ENCODE data around the gene PRM1.

The PRM1 gene

DNA sequence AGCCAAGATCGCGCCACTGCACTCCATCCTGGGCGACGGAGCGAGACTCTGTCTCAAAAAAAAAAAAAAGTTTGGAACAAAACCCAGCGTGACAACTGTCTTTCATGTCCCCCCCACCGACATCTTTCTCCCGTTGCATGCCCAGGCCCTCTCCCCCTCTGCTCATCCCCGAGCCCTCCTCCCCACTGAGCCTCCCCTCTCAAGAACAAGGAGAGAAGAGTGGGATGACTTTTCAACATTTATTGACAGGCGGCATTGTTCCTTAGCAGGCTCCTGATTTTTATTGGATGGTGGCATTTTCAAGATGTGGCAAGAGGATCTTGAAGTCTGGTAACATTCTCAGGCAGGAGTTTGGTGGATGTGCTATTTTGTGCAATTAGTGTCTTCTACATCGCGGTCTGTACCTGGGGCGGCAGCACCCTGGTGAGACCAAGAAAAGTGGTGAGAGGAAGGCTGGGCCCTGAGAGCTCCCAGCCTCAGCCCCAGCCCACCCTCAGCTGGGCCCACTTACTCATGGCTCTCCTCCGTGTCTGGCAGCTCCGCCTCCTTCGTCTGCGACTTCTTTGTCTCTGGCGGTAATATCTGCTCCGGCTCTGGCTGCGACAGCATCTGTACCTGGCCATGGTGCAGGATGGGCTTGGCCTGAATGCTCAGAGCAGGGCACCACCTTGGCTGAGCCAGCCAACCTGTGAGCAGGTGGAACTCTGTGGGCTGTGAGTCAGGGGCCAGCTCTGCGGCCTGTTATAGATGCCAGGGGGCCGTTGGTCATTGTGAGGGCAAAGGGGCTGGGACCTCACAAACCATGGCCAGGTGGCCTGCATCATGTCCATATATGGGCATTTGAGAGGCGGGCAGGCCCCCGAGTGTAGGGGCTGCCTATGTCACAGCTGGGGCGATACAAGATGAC lies at the start of gene PRM1:
TSS of gene PRM1 (minus strand) at position 715 of the 907 bp plus-strand sequence. CDS start at position 623, 92 bp downstream.
- no peak for DNase-seq (ENCODE audit: low read depth)

DNA sequence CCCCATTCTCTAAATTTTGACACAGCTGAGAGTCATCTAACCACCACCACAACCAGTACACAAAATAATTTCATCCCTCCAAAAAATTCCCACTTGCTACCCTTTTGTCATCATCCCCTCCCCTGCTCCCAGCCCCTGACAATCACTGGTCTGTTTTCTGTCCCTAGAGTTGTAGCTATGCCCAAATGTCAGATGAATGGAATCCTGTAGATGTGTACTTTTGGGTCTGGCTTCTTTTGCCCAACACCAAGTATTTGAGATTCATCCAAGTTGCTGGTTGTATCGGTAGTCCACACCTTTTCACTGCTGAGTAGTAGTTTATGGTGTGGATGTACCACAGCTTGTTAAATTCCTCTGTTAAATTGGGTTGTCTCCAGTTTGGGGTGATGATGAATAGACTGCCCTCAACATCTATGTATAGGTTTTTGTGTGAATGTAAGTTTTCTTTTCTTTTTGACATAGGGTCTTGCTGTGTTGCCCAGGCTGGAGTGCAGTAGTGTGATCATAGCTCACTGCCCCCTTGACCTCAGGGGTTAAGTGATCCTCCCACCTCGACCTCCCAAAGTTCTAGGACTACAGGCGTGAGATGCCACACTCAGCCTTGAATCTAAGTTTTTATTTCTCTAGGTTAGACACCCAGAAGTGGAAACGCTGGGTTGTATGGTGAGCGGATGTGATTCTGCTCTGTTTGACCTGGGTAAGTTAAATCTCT lies 49.6 kb upstream of the PRM1 start:
- DNase-seq (ENCODE audit: low read depth) = no peak

DNA sequence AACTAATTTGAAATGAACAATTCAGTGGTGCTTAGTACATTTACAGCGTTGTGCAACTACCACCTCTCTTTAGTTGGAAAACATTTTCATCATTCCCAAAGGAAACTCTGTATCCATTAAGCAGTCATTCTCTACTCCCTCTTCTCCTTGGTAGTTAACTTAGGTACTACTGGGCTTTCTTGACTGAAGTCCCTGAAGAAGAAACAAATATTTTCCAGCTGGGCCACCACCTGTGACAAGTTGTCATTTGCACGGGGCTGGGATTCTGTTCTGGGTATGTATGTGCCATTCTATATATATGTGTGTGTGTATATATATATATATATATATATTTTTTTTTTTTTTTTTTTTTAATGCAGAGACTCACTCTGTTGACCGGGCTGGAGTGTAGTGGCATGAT lies 48.8 kb upstream of the PRM1 start:
- DNase-seq (ENCODE audit: low read depth) = no peak

GRCh38 chr16:11329071-11329491 lies 48.0 kb upstream of the PRM1 start:
- no peak for DNase-seq (ENCODE audit: low read depth)

DNA sequence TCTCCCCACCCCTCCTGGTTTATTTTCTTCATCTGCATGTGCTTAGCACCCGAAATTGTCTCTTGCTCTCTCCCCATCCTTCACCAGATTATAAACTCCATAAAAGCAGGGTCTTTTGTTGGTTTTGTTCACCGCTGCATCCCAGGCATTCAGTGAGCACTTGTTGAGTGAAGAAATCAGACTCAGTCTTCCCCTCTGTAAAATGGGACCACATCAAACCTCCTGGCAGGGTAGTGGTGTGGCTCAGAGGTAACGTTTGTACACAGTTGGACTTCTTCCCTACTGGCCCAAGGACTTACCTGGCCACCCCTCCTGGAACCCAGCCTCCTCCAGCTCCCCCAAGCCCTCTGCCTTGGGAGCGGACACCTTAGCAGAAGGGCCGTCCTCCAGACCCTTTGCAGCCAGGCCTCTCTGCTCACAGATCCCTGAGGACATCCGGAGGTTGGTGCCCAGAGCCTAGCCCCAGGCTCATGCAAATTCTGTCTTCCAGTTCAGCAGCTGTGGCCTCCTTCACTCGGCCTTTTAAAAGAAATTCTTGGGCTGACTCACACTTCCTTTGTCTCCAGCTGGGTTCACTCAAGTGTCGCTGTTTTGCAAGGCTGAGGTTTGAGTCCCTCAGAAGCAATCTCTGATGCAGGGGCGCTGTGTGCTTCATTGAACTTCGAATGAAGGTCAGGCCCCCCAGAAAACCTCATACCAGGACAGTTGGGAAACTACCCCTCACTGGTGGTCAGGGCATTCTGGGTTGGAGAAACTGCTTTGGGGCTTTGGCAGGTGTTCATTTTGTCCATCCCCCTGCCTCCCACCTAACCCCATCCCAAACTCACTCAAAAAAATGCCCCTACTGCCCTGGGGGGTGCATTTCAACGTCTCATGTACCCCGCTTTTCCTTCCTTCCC lies 47.3 kb upstream of the PRM1 start:
- peak; percentile 18 for DNase-seq (ENCODE audit: low read depth)

GRCh38 chr16:11327277-11328171 lies 46.4 kb upstream of the PRM1 start:
- DNase-seq (ENCODE audit: low read depth) = no peak

GRCh38 chr16:11326737-11327276 lies 45.7 kb upstream of the PRM1 start:
- no peak for DNase-seq (ENCODE audit: low read depth)

DNA sequence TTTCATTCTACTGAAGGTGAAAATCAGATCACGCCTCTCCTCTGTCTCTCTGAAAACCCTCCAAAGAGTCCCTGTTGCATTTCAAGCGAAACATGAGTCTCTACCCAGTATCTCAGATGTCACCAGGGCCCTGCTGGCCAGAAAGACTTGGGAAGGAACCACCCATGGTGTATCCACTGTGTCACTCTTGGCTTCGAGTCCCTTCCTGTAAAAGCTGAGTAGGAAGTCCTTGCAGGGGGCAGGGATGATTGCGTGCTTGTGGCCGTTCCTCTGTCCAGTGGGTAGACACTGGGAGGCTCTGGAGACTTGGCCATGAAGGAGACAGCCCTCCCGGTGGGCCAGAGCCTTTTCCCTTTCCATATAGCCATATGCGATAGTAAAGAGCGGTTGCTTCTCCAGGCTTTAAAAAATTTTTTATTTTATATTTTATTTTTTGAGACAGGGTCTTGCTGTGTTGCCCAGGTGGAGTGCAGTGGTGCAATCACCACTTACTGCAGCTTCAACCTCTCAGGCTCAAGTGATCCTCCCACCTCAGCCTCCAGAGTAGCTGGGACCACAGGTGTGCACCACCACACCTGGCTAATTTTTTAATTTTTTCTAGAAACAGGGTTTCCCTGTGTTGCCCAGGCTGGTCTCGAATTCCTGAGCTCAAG lies 45.1 kb upstream of the PRM1 start:
- no peak for DNase-seq (ENCODE audit: low read depth)

- no peak for DNase-seq (ENCODE audit: low read depth)
These were observed 44.4 kb upstream of the PRM1 start for GRCh38 chr16:11325404-11326083.

DNA sequence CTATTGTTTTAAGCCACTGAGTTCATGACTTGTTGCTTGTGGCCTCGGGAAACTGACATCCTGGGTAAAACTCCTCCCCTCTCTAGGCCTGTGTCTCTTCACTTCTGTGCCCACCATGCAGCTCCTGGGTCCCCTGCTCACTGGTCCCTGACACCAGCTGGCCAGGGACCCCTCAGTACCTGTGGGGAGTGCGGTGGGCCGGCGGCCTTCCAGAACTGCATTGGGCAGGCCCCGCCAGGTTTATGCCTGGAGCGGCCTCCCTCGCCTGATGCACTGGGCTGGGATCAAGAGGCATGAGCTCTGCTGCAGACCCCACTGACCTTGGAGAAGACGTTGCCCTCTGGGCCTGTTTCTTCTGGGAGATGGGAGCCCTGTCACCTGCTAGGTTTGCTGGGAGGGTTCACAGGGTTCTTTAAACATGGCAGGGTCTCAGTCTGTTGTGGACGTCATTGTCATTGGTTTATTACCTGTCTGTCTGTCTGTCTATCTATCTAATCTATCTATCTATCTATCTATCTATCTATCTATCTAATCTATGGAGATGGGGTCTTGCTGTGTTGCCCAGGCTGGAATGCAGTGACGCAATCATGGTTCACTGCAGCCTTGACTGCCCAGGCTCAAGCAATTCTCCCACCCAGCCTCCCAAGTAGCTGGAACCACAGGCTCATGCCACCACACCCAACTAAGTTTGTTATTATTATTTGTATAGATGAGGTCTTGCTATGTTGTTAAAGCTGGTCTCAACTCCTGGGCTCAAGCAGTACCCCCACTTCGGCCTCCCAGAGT lies 42.6 kb upstream of the PRM1 start:
- no peak for DNase-seq (ENCODE audit: low read depth)

DNA sequence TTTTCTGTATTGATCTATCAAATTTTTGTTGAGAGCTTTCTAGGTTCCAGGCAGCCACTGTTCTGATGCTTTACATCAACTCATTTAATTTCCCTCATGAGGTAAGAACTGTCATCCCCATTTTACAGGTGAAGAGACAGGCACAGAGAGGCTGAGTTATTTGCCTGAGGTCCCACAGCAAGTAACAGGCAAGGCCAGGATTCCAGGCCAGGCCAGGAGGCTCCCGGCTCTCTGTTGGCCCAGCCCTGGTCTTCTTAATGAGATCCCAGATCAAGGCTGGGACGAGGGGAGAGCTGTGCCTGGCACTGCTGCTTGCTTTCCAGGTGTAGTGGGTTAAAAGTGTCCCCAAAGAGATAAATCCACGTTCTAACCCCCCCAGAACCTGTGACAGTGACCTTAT lies 41.7 kb upstream of the PRM1 start:
- no peak for DNase-seq (ENCODE audit: low read depth)

- no peak for DNase-seq (ENCODE audit: low read depth)
These were observed 40.5 kb upstream of the PRM1 start for GRCh38 chr16:11321662-11322061.

DNA sequence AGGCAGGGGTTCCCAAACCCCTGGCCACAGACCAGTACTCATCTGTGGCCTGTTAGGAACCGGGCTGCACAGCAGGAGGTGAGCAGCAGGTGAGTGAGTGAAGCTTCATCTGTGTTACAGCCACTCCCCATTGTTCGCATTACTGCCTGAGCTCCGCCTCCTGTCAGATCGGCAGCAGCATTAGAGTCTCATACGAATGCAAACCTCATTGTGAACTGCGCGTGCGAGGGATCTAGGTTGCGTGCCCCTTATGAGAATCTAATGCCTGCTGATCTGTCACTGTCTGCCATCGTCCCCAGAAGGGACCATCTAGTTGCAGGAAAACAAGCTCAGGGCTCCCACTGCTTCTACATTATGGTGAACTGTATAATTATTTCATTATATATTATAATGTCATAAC lies 39.0 kb upstream of the PRM1 start:
- no peak for DNase-seq (ENCODE audit: low read depth)

GRCh38 chr16:11319529-11320146 lies 38.5 kb upstream of the PRM1 start:
- DNase-seq (ENCODE audit: low read depth) = no peak

DNA sequence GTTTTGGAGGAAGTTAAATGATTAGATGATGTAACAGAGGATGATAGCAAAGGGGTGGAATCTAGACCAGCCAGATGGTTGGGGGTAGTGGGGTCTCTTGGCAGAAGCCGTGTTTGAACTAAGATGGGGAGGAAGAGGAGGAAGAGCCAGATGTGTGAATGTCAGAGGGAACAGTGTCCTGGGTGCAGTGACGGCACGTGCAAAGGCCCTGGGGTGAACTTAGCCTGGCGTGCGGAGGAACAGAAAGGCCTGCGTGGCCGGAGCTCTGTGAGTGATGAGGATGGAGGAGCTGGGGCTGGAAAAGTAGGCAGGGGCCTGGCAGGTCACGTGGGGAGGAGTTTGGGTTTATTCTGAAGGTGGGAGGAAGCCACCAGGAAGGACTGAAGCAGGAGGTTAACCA lies 37.7 kb upstream of the PRM1 start:
- DNase-seq (ENCODE audit: low read depth) = no peak

DNA sequence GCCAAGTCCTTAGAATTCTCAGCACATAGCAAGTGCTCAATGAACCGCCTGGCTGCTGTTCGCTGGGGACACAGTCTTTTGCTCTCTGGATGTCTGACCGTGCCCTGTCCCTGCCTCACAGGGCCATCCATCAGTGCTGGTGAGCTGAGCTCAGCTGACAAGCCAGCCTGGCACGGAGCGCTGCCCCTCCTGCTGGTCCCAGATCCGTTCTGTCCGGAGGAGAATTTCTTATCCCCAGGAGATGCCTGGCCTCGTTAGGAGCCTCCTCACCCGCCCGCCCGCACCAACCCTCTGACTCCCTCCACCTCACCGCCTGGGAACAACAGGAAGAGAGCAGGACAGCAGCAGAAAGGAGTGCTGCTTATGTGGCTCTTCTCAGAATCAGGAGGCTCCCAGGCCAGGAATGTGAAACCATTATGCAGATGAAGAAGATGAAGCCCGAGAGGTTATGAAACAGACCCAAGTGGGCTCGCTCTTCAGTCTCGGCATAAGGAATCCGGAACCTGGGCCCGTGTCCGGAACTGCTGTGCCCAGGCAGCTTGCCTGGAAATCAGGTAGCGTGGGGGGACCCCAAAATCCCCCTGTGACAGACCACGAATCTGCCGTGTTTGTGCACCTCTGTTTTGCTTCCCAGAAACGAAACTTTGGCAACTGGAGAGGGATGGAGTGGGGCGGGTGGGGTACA lies 35.3 kb upstream of the PRM1 start:
- no peak for DNase-seq (ENCODE audit: low read depth)

- no peak for DNase-seq (ENCODE audit: low read depth)
These were observed 34.4 kb upstream of the PRM1 start for GRCh38 chr16:11315510-11315909.

DNA sequence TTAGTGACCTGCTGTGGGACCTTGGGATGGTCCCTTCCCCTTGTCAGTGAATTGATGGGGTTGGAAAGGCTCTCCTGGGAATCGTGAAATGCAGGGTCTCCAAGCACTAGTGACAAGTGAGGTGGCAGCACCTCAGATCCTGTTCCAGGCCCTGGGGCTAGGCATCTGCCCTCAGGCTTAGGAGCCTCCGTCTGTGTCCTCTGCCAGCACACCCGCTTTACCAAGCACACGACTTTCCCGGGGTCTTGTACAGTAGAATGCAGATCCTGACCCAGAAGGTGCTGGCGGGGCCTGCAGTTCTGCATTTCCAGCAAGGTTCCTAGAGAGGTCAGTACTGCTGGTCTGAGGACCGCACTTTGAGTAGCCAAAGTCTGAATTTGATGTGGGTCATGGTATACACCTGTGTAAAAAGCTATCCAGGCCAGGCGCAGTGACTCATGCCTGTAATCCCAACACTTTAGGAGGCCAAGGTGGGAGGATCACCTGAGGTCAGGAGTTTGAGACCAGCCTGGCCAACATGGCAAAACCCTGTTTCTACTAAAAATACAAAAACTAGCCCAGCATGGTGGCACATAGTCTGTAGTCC lies 33.3 kb upstream of the PRM1 start:
- no peak for DNase-seq (ENCODE audit: low read depth)
